ENCODE results near the gene COPG2. TPM values are rescaled to one million over a fixed set of nuclear protein-coding genes. Genes with fewer than 3 reads are reported as not detected.
"Not testable (repeated sequence)": the region's sequence is repeated elsewhere in the genome, so short reads cannot be mapped to it uniquely, and the experiment has no call there.

Gene COPG2
- total RNA-seq, 2 donors from 2014 or later: 74.3 to 76.3 TPM

GRCh38 chr7:130614449-130614848 lies 54.1 kb downstream of the COPG2 start:
- Histone ChIP-seq H3K4me1 (ENCODE audit: control insufficient read depth, insufficient read depth, low read length) (no peaks in the 10 kb centered on the region), H3K36me3 (ENCODE audit: control insufficient read depth, insufficient read depth, low read length) (peaks cover 72% of the 10 kb centered on the region), H3K27me3 (ENCODE audit: control insufficient read depth, insufficient read depth, low read length, poor library complexity, severe bottlenecking) (no peaks in the 10 kb centered on the region), H3K27ac (ENCODE audit: low read depth, low read length) (no peak overlapping the region), H3K4me3 (ENCODE audit: low read length) (no peak overlapping the region), H3K9me3 (ENCODE audit: control insufficient read depth, low read length) (peaks cover 27% of the 10 kb centered on the region), H3K9ac (ENCODE audit: extremely low read depth, low read length, poor library complexity, severe bottlenecking) (no peak overlapping the region)
- TF ChIP-seq, protein P1, sequence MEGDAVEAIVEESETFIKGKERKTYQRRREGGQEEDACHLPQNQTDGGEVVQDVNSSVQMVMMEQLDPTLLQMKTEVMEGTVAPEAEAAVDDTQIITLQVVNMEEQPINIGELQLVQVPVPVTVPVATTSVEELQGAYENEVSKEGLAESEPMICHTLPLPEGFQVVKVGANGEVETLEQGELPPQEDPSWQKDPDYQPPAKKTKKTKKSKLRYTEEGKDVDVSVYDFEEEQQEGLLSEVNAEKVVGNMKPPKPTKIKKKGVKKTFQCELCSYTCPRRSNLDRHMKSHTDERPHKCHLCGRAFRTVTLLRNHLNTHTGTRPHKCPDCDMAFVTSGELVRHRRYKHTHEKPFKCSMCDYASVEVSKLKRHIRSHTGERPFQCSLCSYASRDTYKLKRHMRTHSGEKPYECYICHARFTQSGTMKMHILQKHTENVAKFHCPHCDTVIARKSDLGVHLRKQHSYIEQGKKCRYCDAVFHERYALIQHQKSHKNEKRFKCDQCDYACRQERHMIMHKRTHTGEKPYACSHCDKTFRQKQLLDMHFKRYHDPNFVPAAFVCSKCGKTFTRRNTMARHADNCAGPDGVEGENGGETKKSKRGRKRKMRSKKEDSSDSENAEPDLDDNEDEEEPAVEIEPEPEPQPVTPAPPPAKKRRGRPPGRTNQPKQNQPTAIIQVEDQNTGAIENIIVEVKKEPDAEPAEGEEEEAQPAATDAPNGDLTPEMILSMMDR (conservative IDR thresholded peaks at IDR 0.05): no peak
- no peak for DNase-seq
- 100% methylated on average over 1 of the region's 1 CpG; no CpG with 5 or more reads in 1 of the 2 experiments for WGBS, 2 experiments (ENCODE audit: insufficient coverage in 1 of 2, insufficient read length in 1 of 2)
- Mint-ChIP-seq H3K9me3 (peaks cover 13% of the 10 kb centered on the region), H3K27ac (no peak overlapping the region), H3K27me3 (ENCODE audit: insufficient read depth) (no peaks in the 10 kb centered on the region), H3K36me3 (ENCODE audit: low read depth) (peaks cover 84% of the 10 kb centered on the region), H3K4me1 (peaks cover 3% of the 10 kb centered on the region), H3K4me3 (no peak overlapping the region)

- TF ChIP-seq, protein P1 (conservative IDR thresholded peaks at IDR 0.05): no peak
- Histone ChIP-seq H3K27ac (ENCODE audit: low read depth, low read length) (no peak overlapping the region), H3K27me3 (ENCODE audit: control insufficient read depth, insufficient read depth, low read length, poor library complexity, severe bottlenecking) (no peaks in the 10 kb centered on the region), H3K36me3 (ENCODE audit: control insufficient read depth, insufficient read depth, low read length) (peaks cover 86% of the 10 kb centered on the region), H3K9ac (ENCODE audit: extremely low read depth, low read length, poor library complexity, severe bottlenecking) (no peak overlapping the region), H3K4me3 (ENCODE audit: low read length) (no peak overlapping the region), H3K9me3 (ENCODE audit: control insufficient read depth, low read length) (peaks cover 14% of the 10 kb centered on the region), H3K4me1 (ENCODE audit: control insufficient read depth, insufficient read depth, low read length) (no peaks in the 10 kb centered on the region)
- Mint-ChIP-seq H3K4me1 (peaks cover 3% of the 10 kb centered on the region), H3K27me3 (ENCODE audit: insufficient read depth) (no peaks in the 10 kb centered on the region), H3K4me3 (no peak overlapping the region), H3K9me3 (peaks cover 9% of the 10 kb centered on the region), H3K27ac (no peak overlapping the region), H3K36me3 (ENCODE audit: low read depth) (peaks cover 92% of the 10 kb centered on the region)
- no peak for DNase-seq
- WGBS, 2 experiments (ENCODE audit: insufficient coverage in 1 of 2, insufficient read length in 1 of 2): 95 to 100% methylated on average over 4 of the region's 4 CpGs
Measured at GRCh38 chr7:130611218-130611617, 57.3 kb downstream of the COPG2 start.

GRCh38 chr7:130607066-130607465 lies 61.5 kb downstream of the COPG2 start:
- H3K4me1 ChIP-seq (ENCODE audit: control insufficient read depth, insufficient read depth, low read length); H3K27ac Mint-ChIP-seq; H3K9me3 Mint-ChIP-seq; H3K4me1 Mint-ChIP-seq; H3K27me3 ChIP-seq (ENCODE audit: control insufficient read depth, insufficient read depth, low read length, poor library complexity, severe bottlenecking); DNase-seq; H3K27ac ChIP-seq (ENCODE audit: low read depth, low read length); H3K9ac ChIP-seq (ENCODE audit: extremely low read depth, low read length, poor library complexity, severe bottlenecking); H3K9me3 ChIP-seq (ENCODE audit: control insufficient read depth, low read length); H3K4me3 ChIP-seq (ENCODE audit: low read length); H3K27me3 Mint-ChIP-seq (ENCODE audit: insufficient read depth); H3K4me3 Mint-ChIP-seq: not testable (repeated sequence)
- WGBS, 2 experiments (ENCODE audit: insufficient coverage in 1 of 2, insufficient read length in 1 of 2): 93 to 100% methylated on average over 1 to 2 of the region's 2 CpGs
- H3K36me3 ChIP-seq (ENCODE audit: control insufficient read depth, insufficient read depth, low read length): peaks cover 59% of the 10 kb centered on the region
- H3K36me3 Mint-ChIP-seq (ENCODE audit: low read depth): peaks cover 80% of the 10 kb centered on the region

DNA sequence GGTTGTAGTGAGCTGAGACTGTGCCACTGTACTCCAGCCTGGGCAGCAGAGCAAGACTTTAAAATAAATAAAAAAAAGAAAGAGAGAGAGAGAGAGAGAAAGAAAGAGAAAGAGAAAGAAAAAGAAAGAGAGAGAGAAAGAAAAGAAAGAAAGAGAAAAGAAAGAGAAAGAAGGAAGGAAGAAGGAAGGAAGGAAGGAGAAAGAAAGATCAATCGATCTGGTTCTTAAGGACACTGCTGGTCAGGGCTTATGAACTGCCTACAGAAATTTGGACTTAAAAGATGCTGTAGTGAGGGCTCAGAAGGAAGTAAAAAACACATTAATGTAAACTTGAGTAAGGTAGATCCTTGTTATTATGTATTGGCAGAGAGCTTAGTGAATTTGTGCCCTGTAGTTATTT lies 62.4 kb downstream of the COPG2 start:
- H3K27me3 Mint-ChIP-seq (ENCODE audit: insufficient read depth): no peaks in the 10 kb centered on the region
- H3K9ac ChIP-seq (ENCODE audit: extremely low read depth, low read length, poor library complexity, severe bottlenecking): no peak overlapping the region
- no peaks in the 10 kb centered on the region for H3K9me3 ChIP-seq (ENCODE audit: control insufficient read depth, low read length)
- no peak overlapping the region for H3K4me3 Mint-ChIP-seq
- H3K4me3 ChIP-seq (ENCODE audit: low read length): no peak overlapping the region
- no peaks in the 10 kb centered on the region for H3K4me1 ChIP-seq (ENCODE audit: control insufficient read depth, insufficient read depth, low read length)
- peaks cover 80% of the 10 kb centered on the region for H3K36me3 Mint-ChIP-seq (ENCODE audit: low read depth)
- H3K27me3 ChIP-seq (ENCODE audit: control insufficient read depth, insufficient read depth, low read length, poor library complexity, severe bottlenecking): no peaks in the 10 kb centered on the region
- H3K27ac ChIP-seq (ENCODE audit: low read depth, low read length): no peak overlapping the region
- peaks cover 11% of the 10 kb centered on the region for H3K9me3 Mint-ChIP-seq
- peaks cover 3% of the 10 kb centered on the region for H3K4me1 Mint-ChIP-seq
- WGBS, 2 experiments (ENCODE audit: insufficient coverage in 1 of 2, insufficient read length in 1 of 2): 92% methylated on average over 1 of the region's 1 CpG; no CpG with 5 or more reads in 1 of the 2 experiments
- peaks cover 51% of the 10 kb centered on the region for H3K36me3 ChIP-seq (ENCODE audit: control insufficient read depth, insufficient read depth, low read length)
- no peak overlapping the region for H3K27ac Mint-ChIP-seq
- DNase-seq: no peak
- TF ChIP-seq, protein P1 (conservative IDR thresholded peaks at IDR 0.05): no peak

Measured in endodermal cell (in vitro differentiated cells).